GM12873 (cell line): ENCODE results near the gene DBH.

Experiments used
- TF ChIP-seq, protein P1 (sequence below): IDR thresholded peaks from 2 replicates; pipeline ENCODE4 v1.5.1; 2012; ENCODE audit warnings: low read depth, mild to moderate bottlenecking, moderate library complexity, low read length, control low read depth; ENCODE audit not compliant: insufficient read depth; ENCODE audit errors: missing control alignments

The DBH gene

DNA sequence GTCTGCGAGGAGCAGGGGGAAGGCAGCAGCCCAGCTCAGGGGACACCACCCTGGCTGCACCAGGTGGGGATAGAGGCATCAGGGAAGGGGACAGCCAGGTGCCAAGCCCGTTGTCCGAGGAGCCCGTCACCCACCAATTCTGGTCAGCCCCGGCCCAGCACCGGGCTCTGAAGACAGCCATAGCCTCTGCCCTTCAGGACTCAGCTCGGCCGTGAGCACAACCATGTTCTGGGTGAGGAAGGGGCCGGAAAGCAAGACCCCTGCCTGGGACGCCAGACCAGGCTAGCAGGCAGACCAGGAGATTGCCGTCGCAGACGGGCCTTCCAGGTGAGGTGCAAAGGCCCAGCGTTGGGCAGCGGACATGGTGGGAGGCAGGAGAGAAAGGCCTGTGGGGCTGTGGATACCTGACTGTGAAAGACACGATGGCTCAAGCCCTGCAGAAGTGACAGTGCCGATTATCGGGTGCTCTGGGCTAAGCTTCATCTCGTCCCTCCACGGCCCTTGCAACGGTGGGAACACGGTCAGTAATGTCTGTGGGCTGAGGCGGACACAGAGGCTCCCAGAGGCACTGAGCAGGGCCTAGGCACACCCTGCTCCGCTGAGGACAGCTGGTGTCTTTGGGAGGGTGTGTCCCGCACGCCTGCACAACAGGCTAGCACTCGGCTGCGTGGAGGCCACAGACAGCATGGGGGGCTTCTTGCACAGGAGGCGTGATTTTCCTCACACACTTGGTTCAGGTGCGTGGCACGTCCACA is 36.5 kb downstream of the DBH start:
- TF ChIP-seq, protein P1, sequence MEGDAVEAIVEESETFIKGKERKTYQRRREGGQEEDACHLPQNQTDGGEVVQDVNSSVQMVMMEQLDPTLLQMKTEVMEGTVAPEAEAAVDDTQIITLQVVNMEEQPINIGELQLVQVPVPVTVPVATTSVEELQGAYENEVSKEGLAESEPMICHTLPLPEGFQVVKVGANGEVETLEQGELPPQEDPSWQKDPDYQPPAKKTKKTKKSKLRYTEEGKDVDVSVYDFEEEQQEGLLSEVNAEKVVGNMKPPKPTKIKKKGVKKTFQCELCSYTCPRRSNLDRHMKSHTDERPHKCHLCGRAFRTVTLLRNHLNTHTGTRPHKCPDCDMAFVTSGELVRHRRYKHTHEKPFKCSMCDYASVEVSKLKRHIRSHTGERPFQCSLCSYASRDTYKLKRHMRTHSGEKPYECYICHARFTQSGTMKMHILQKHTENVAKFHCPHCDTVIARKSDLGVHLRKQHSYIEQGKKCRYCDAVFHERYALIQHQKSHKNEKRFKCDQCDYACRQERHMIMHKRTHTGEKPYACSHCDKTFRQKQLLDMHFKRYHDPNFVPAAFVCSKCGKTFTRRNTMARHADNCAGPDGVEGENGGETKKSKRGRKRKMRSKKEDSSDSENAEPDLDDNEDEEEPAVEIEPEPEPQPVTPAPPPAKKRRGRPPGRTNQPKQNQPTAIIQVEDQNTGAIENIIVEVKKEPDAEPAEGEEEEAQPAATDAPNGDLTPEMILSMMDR = no peak

DNA sequence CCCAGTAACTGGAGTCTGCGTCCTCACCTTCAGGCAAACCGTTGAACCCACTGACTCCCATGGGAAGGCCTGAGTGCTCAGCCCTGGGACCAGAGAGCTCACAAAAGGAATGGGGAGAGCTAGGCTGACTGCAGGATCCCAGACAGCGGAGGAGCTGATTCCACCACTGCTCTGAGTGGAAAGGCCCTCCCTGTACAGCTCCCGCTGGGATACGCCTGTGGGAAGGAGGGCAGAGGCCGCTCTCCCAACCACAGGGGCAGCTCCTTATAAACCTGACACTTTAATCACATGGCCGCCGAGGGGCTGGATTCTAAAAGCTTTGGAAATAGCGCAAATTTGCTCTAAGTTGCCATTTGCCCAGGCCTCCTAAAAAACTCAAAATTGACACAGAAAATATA is 37.1 kb downstream of the DBH start:
- TF ChIP-seq, protein P1 = no peak

DNA sequence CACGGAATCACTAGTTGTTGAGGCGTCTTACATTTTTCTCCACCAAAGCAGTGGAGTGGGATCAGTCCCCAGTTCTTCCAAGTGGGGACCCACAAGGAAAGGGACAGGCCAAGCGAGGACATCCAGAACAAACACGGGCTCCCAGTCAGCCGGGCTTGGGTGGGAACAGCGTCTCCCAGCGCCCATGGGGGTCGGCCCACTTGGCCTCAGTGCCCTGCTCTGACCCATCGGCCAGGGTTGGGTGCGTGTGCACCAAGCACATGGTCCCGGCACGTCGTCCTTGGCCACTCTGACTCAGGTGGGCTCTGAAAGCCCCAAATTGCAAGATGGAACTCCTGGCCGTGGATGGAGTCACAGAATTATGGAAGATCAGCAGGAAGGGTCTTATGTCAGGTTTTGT is 37.9 kb downstream of the DBH start:
- TF ChIP-seq, protein P1 = no peak

DNA sequence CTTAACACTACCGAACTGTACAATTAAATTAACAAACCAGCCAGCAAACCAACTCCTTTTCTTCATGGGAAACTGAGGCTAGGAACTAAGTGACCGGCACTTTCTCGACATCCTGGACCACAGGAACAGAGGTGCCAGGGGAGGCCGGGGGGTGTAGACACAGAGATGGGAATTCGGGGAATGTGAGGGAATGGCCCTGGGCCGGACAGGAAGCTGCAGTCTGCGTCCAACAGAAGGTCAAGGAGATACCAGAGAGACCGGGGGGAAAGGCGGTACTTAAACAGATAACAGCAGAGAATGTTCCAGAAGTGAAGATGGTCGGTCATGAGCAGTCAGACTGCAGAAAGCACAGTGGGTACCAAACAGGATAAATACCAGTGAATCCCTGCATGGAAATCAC is 40.3 kb downstream of the DBH start:
- TF ChIP-seq, protein P1 = no peak

DNA sequence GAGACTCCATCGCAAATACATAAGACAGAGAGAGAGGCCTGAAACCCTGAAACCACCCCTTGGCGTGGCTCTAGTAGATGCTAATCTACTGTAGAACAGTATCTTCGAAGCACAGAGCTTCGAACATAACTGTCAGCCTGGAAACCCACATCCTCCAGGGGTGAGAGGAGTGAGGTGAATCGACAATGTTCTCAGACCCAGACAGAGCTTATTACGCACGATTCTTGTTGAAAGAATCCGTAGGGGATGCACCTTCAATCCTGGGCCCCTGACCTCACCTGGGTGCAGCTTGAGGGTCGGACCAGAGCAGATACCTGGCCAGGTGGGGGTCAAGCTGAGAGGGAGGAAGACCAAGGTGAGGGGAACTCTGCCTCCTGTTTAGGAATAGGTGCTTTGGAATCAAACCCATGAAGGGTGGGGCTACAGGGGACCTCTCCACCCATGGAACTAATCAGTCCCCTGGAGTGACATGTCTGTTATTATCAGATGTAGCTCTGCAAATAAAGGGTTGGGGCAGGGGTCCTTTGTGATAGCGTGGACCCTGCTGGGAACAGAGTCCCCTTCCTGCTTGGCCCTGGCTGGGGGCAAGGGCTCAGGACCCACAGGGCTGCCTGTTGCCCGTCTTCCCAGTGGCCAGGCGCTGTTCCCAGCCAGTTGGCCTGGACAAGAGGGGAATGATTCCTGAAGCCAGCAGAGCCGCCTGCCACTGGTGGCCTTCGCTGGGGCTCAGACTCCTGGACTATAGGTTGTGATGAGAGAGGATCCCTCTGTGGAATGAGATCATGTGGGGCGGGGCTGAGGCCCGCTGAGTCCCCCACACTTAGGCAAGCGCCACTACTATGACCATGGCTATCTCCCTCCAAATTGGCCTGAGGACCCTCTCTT is 41.2 kb downstream of the DBH start:
- TF ChIP-seq, protein P1 = no peak

DNA sequence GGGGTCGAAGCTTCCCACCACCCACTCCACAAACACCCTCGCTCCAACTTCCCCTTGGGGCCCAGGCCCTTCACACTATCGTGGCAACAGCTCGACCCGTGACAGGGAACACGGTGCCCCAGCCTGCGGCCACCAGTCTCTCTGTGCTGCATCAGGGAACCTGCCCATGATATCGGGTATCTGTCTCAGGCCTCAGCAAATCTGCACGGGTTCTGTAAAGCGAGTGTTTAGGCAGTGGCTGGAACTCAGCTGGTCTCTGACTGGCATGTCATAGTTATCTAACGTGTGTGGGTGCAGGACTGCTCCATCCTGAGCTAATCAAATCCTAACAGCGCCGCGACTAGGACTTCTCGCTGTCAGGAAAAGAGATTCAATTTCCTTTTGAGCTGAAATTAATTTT is 42.9 kb downstream of the DBH start:
- TF ChIP-seq, protein P1 = no peak

DNA sequence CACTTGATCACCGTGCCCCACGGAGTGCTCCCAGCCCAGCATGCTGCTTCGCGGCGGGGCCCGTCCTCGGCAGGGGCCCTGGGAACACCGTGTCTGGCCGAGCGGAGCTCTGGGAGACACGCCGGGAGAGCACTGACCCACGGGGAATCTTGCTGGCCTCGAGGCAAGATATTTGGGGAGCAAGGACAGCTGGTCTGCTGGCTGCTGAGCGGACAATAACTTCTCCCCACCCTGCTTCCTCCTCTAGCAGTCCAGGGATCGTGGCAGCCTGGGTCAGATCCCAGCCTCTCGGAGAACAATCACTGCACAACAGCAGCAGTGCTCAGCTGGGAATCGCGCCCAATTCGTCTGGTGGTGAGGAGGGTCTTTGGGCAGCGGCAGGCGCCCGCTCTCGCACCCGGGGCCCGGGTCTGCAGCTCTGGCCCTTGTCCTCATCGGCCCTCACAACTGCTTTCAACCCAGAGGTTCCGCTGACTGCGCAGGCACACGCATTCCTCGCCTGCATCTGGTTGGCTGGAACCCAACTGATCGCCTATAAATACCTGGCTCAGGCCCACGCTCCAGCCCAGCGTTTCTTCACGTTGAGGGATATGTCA is 43.4 kb downstream of the DBH start:
- TF ChIP-seq, protein P1 = no peak
